H1 (cell line): ENCODE data around the gene MAJIN. TPM values are rescaled to one million over a fixed set of nuclear protein-coding genes. Genes with fewer than 3 reads are reported as not detected.

Experiments
- CTCF ChIA-PET: fragments of 300-600 bp; sonication (Branson Sonifier 250); formaldehyde crosslinking; loops from one replicate; lab custom pipeline; 2021; ENCODE audit not compliant: partially characterized antibody; lab: Charles Lee
- POLR2A ChIA-PET: fragments of 300-600 bp; sonication (Branson Sonifier 250); formaldehyde crosslinking; loops from one replicate; lab custom pipeline; 2021; ENCODE audit warnings: inconsistent platforms; ENCODE audit not compliant: partially characterized antibody; lab: Charles Lee
- DNase-seq, 2 experiments: peaks; one replicate each; pipeline versions ENCODE4 v3.0.0 to v3.0.0-alpha.2; 2010 to 2022; ENCODE audit warnings: low spot score in 2 of 2, low read depth in 1 of 2, mixed read lengths in 1 of 2
- FAIRE-seq: peaks from 2 replicates; lab custom pipeline; 2011; peaks lifted over from hg19 to GRCh38; lab: Jason Lieb, UNC
- H2AFZ ChIP-seq: 2 replicates; pipeline ENCODE4 v1.8.1; 2012; ENCODE audit warnings: low read length, inconsistent platforms
- H2AK5ac ChIP-seq: 2 replicates; pipeline ENCODE4 v1.6.1; 2013; ENCODE audit warnings: low read depth, low read length
- H2BK120ac ChIP-seq: replicated peaks from 2 replicates; pipeline ENCODE3; 2013; ENCODE audit warnings: low read depth, low read length, inconsistent platforms
- H2BK12ac ChIP-seq: 2 replicates; pipeline ENCODE4 v1.6.1; 2013; ENCODE audit warnings: low read depth, low read length
- H2BK15ac ChIP-seq: 2 replicates; pipeline ENCODE4 v1.6.1; 2013; ENCODE audit warnings: low read length
- H2BK20ac ChIP-seq: 2 replicates; pipeline ENCODE4 v1.6.1; 2013; ENCODE audit warnings: low read length
- H2BK5ac ChIP-seq: 2 replicates; pipeline ENCODE4 v1.6.1; 2013; ENCODE audit warnings: low read depth, low read length
- H3K14ac ChIP-seq: 2 replicates; pipeline ENCODE4 v1.6.1; 2013; ENCODE audit warnings: inconsistent platforms; ENCODE audit not compliant: insufficient read length
- H3K18ac ChIP-seq: 2 replicates; pipeline ENCODE4 v1.6.1; 2013; ENCODE audit warnings: low read length; ENCODE audit errors: extremely low read depth
- H3K23ac ChIP-seq: 2 replicates; pipeline ENCODE4 v1.6.1; 2013; ENCODE audit warnings: inconsistent platforms; ENCODE audit not compliant: insufficient read length
- H3K23me2 ChIP-seq: 2 replicates; pipeline ENCODE4 v1.6.1; 2013; ENCODE audit warnings: low read depth, low read length
- H3K27ac ChIP-seq: 2 replicates; pipeline ENCODE4 v1.6.1; 2011; ENCODE audit warnings: low read depth, low read length, inconsistent platforms
- H3K27me3 ChIP-seq, 4 experiments: replicated peaks in 1 of 4; 1 replicate in 1 of 4; 2 replicates in 3 of 4; pipeline versions ENCODE4 v1.6.1 to v1.8.1; 2011 to 2013; ENCODE audit warnings: low read length in 3 of 4, mild to moderate bottlenecking in 3 of 4, inconsistent platforms in 2 of 4, mixed read lengths in 2 of 4, moderate library complexity in 1 of 4; ENCODE audit not compliant: control insufficient read depth in 3 of 4, insufficient read depth in 3 of 4; ENCODE audit errors: extremely low read depth in 1 of 4
- H3K36me3 ChIP-seq, 4 experiments: 2 replicates each; pipeline versions ENCODE4 v1.6.1 to v1.8.1; 2011 to 2013; ENCODE audit warnings: mild to moderate bottlenecking in 4 of 4, low read length in 3 of 4, moderate library complexity in 2 of 4, control low read depth in 1 of 4, inconsistent platforms in 1 of 4; ENCODE audit not compliant: insufficient read depth in 4 of 4, control insufficient read depth in 2 of 4
- H3K4ac ChIP-seq: replicated peaks from 2 replicates; pipeline ENCODE3; 2013; ENCODE audit warnings: low read length, low read depth, mixed read lengths, inconsistent platforms; ENCODE audit not compliant: insufficient read length
- H3K4me1 ChIP-seq, 4 experiments: replicated peaks in 1 of 4; 1 replicate in 1 of 4; 2 replicates in 3 of 4; pipeline versions ENCODE4 v1.6.1 to v1.8.1; 2011 to 2013; ENCODE audit warnings: low read length in 3 of 4, inconsistent platforms in 2 of 4, mixed read lengths in 1 of 4; ENCODE audit not compliant: insufficient read depth in 4 of 4, control insufficient read depth in 3 of 4
- H3K4me2 ChIP-seq, 2 experiments: 2 replicates each; pipeline versions ENCODE4 v1.6.1 to v1.8.1; 2011 to 2013; ENCODE audit warnings: low read depth in 2 of 2, low read length in 2 of 2, control low read depth in 1 of 2, inconsistent platforms in 1 of 2, mild to moderate bottlenecking in 1 of 2; ENCODE audit not compliant: insufficient read depth in 1 of 2
- H3K4me3 ChIP-seq, 4 experiments: fragments of 200-600, 300-600 bp in 1 of 4; sonication (generic), shearing (Covaris generic), sonication (Bioruptor Twin) in 1 of 4; 2 replicates each; pipeline versions ENCODE4 v1.5.1 to v1.8.1; 2011 to 2016; ENCODE audit warnings: low read length in 4 of 4, low read depth in 3 of 4, control low read depth in 2 of 4, inconsistent platforms in 2 of 4, mild to moderate bottlenecking in 2 of 4, mixed read lengths in 1 of 4, moderate library complexity in 1 of 4; ENCODE audit not compliant: insufficient read depth in 2 of 4; ENCODE audit errors: extremely low read depth in 1 of 4
- H3K56ac ChIP-seq: replicated peaks from 2 replicates; pipeline ENCODE3; 2013; ENCODE audit warnings: low read depth, mild to moderate bottlenecking, mixed read lengths, low read length, inconsistent platforms; ENCODE audit not compliant: insufficient read length
- H3K79me1 ChIP-seq: 2 replicates; pipeline ENCODE4 v1.6.1; 2013; ENCODE audit warnings: low read depth, low read length, control low read depth
- H3K79me2 ChIP-seq, 2 experiments: 2 replicates each; pipeline versions ENCODE4 v1.6.1 to v1.8.1; 2012 to 2013; ENCODE audit warnings: low read length in 2 of 2, mild to moderate bottlenecking in 2 of 2, inconsistent platforms in 1 of 2; ENCODE audit not compliant: insufficient read depth in 2 of 2, control insufficient read depth in 1 of 2
- H3K9ac ChIP-seq, 4 experiments: replicated peaks in 1 of 4; 1 replicate in 1 of 4; 2 replicates in 3 of 4; pipeline versions ENCODE4 v1.6.1 to v1.8.1; 2011 to 2013; ENCODE audit warnings: low read depth in 3 of 4, low read length in 3 of 4, control low read depth in 2 of 4, mild to moderate bottlenecking in 2 of 4, moderate library complexity in 2 of 4, inconsistent platforms in 1 of 4; ENCODE audit errors: extremely low read depth in 1 of 4
- H3K9me3 ChIP-seq, 2 experiments: 2 replicates each; pipeline versions ENCODE4 v1.6.1 to v1.8.1; 2012 to 2013; ENCODE audit warnings: mild to moderate bottlenecking in 2 of 2, moderate library complexity in 2 of 2, control low read depth in 1 of 2, inconsistent platforms in 1 of 2, low read depth in 1 of 2, low read length in 1 of 2, mixed read lengths in 1 of 2; ENCODE audit not compliant: insufficient read depth in 2 of 2
- H4K20me1 ChIP-seq, 2 experiments: replicated peaks in 1 of 2; 2 replicates each; pipeline versions ENCODE3 to v1.8.1; 2011 to 2013; ENCODE audit warnings: inconsistent platforms in 2 of 2, low read length in 2 of 2, mild to moderate bottlenecking in 1 of 2; ENCODE audit not compliant: insufficient read depth in 2 of 2, control insufficient read depth in 1 of 2
- H4K5ac ChIP-seq: 2 replicates; pipeline ENCODE4 v1.6.1; 2013; ENCODE audit warnings: low read length, low read depth, mixed read lengths, inconsistent platforms; ENCODE audit not compliant: insufficient read length
- H4K8ac ChIP-seq: 2 replicates; pipeline ENCODE4 v1.8.0; 2013; ENCODE audit warnings: mild to moderate bottlenecking, moderate library complexity, low read length, inconsistent platforms; ENCODE audit not compliant: insufficient read depth; ENCODE audit errors: extremely low read depth
- H4K91ac ChIP-seq: replicated peaks from 2 replicates; pipeline ENCODE3; 2013; ENCODE audit warnings: low read length, mixed read lengths, inconsistent platforms; ENCODE audit not compliant: insufficient read length
- BCL11A ChIP-seq, 2 experiments: IDR thresholded peaks; one replicate each; pipeline ENCODE4 v1.6.1; 2011; ENCODE audit warnings: low read depth in 2 of 2, low read length in 2 of 2, mild to moderate bottlenecking in 2 of 2
- KDM1A ChIP-seq: fragments of 200-600, 300-600 bp; sonication (generic); IDR thresholded peaks from 2 replicates; pipeline ENCODE4 v1.7.1; 2016; ENCODE audit warnings: mild to moderate bottlenecking, low read length, borderline replicate concordance
- POLR2AphosphoS5 ChIP-seq: IDR thresholded peaks from 2 replicates; pipeline ENCODE4 v1.6.1; 2011; ENCODE audit warnings: low read depth, low read length
- RBBP5 ChIP-seq: IDR thresholded peaks from 2 replicates; pipeline ENCODE4 v1.7.1; 2012; ENCODE audit warnings: low read depth, mild to moderate bottlenecking, inconsistent platforms, low read length, moderate library complexity, borderline replicate concordance
- TCF12 ChIP-seq: IDR thresholded peaks from 2 replicates; pipeline ENCODE4 v1.6.1; 2011; ENCODE audit warnings: low read depth, mild to moderate bottlenecking, low read length
- YY1 ChIP-seq: IDR thresholded peaks from 2 replicates; pipeline ENCODE4 v1.6.1; 2011; ENCODE audit warnings: low read depth, mild to moderate bottlenecking, low read length
- WGBS, 2 experiments: shearing (Covaris generic) in 1 of 2; methylation state at CpG; one replicate each; pipeline versions ENCODE4 v1.1.6 to v1.1.7; 2013 to 2015; ENCODE audit warnings: low lambda C conversion rate in 2 of 2, mixed read lengths in 2 of 2, inconsistent platforms in 1 of 2, low coverage in 1 of 2, missing lambda C conversion rate in 1 of 2; ENCODE audit not compliant: insufficient replicate concordance in 2 of 2, insufficient coverage in 1 of 2, insufficient read length in 1 of 2; ENCODE audit errors: extremely low coverage in 1 of 2, missing lambda C conversion rate in 1 of 2; 5-methylcytosine and 5-hydroxymethylcytosine counted together
- polyA plus RNA-seq, 7 experiments: library from polyadenylated mRNA; depleted of rRNA in 3 of 7; stranded (reverse) in 5 of 7; unstranded in 2 of 7; fragments of >200 nt in 5 of 7; fragments of 200-250 nt in 2 of 7; gene quantifications; 1 replicate in 5 of 7; 2 replicates in 1 of 7; 4 replicates in 1 of 7; pipeline versions ENCODE4 v1.2.1 to v1.2.3, GENCODE V29; 2011 to 2013; ENCODE audit warnings: missing spikeins in 2 of 7, mixed read lengths in 2 of 7
- total RNA-seq: library from RNA; stranded (reverse); fragmentation: NEBNext Ultra II Directional; extraction: Animal tissue kit (Norgen Biotek cat#: 25700); gene quantifications from 2 replicates; pipeline ENCODE4 v1.2.1, GENCODE V29; 2021

The MAJIN gene
- total and polyA plus RNA-seq, 2 of the 8 experiments (the other 6 are each of a cell fraction or from before 2014, with no cell fraction given): not detected

GRCh38 chr11:64919627-64920026 is 52.3 kb downstream of the MAJIN start:
- Histone ChIP-seq H4K8ac (no peak overlapping the region), H2BK20ac (no peak overlapping the region), H3K36me3 (no peaks in the 10 kb centered on the region), H3K4ac (no peak overlapping the region), H3K27me3 (no peaks in the 10 kb centered on the region), H3K14ac (no peak overlapping the region), H2AK5ac (no peak overlapping the region), H3K23ac (no peak overlapping the region), H3K9me3 (no peaks in the 10 kb centered on the region), H2AFZ (no peak overlapping the region), H2BK12ac (no peak overlapping the region), H3K9ac (no peak overlapping the region), H3K27ac (no peak overlapping the region), H3K4me1 (peaks cover 0 to 17% (median 8%) of the 10 kb centered on the region in 4 experiments; a peak in 6 of 7 replicates), H3K79me1 (0 out of 2 replicates have a peak, but pooled peaks cover 3% of the 10 kb centered on the region), H4K91ac (no peak overlapping the region), H3K23me2 (peaks cover 17% of the 10 kb centered on the region), H2BK120ac (no peak overlapping the region), H4K5ac (no peak overlapping the region), H2BK5ac (no peak overlapping the region), H3K18ac (no peak overlapping the region), H3K56ac (no peak overlapping the region), H3K4me3 (no peak overlapping the region), H4K20me1 (no peaks in the 10 kb centered on the region), H2BK15ac (no peak overlapping the region), H3K79me2 (no peaks in the 10 kb centered on the region), H3K4me2 (no peak overlapping the region)
- DNase-seq (no peak), FAIRE-seq (no peak)
- 91% methylated on average over 8 of the region's 8 CpGs; no CpG with 5 or more reads in 1 of the 2 experiments for WGBS, 2 experiments
- CTCF ChIA-PET: interaction anchor here (0.6 to 6.1 kb wide), 10 partner anchors 9 to 259 kb away, joined by 3 to 37 read pairs (median 4); partner anchors contain the start of gene BATF2
- POLR2A ChIA-PET: interaction anchor here (0.6 to 0.9 kb wide), 2 partner anchors 11 to 42 kb away, joined by 3 to 4 read pairs; no protein-coding TSS in a partner anchor
- TF ChIP-seq TCF12: no peak
- no peak for TF ChIP-seq RBBP5
- TF ChIP-seq YY1: no peak
- no peak for TF ChIP-seq POLR2AphosphoS5
- TF ChIP-seq KDM1A: no peak
- no peak for TF ChIP-seq BCL11A (IDR thresholded peaks at IDR 0.05; ENCODE audit: low read depth in 2 of 2, low read length in 2 of 2)
